HEK293 (cell line): ENCODE results near the gene TACC2.

Experiments used
- CTCF ChIA-PET: fragments of 350-600 bp; formaldehyde crosslinking; extraction: SDS; loops from one replicate; lab custom pipeline; 2021; ENCODE audit warnings: antibody characterized with exemption; lab: Yijun Ruan, JAX
- POLR2A ChIA-PET: fragments of 300-600 bp; formaldehyde crosslinking; extraction: SDS; loops from one replicate; lab custom pipeline; 2020; ENCODE audit warnings: antibody characterized with exemption, inconsistent platforms; lab: Yijun Ruan, JAX
- H3K27ac ChIP-seq: fragments of 200-500 bp; sonication (Bioruptor generic); 2 replicates; pipeline ENCODE4 v1.5.1; 2014; ENCODE audit warnings: low read depth, low read length, control low read depth, inconsistent platforms; ENCODE audit errors: extremely low read depth
- H3K36me3 ChIP-seq, 2 experiments: fragments of 200-500 bp in 1 of 2; sonication (Bioruptor generic) in 1 of 2; 1 replicate in 1 of 2; 2 replicates in 1 of 2; pipeline ENCODE4 v1.5.1; 2014 to 2017; ENCODE audit warnings: inconsistent platforms in 2 of 2, low read length in 2 of 2; ENCODE audit not compliant: control insufficient read depth in 2 of 2, insufficient read depth in 1 of 2
- H3K4me1 ChIP-seq: fragments of 200-500 bp; sonication (Bioruptor generic); 2 replicates; pipeline ENCODE4 v1.5.1; 2014; ENCODE audit warnings: mild to moderate bottlenecking, low read length, inconsistent platforms; ENCODE audit not compliant: control insufficient read depth, insufficient read depth
- H3K4me3 ChIP-seq: 2 replicates; pipeline ENCODE4 v1.5.1; 2011; ENCODE audit warnings: low read depth, mild to moderate bottlenecking, control low read depth, low read length, moderate library complexity
- H3K9me3 ChIP-seq: fragments of 200-500 bp; sonication (Bioruptor generic); 2 replicates; pipeline ENCODE4 v1.5.1; 2014; ENCODE audit warnings: low read depth, low read length, inconsistent platforms; ENCODE audit not compliant: control insufficient read depth, insufficient read depth
- EGR2 ChIP-seq: fragments of 450-650 bp; formaldehyde crosslinking; IDR thresholded peaks from 2 replicates; pipeline ENCODE4 v1.5.1; 2016; ENCODE audit warnings: low read depth, missing biosample characterization, missing genetic modification characterization
- FEZF1 ChIP-seq: fragments of 450-650 bp; formaldehyde crosslinking; IDR thresholded peaks from 2 replicates; pipeline ENCODE4 v1.5.1; 2016; ENCODE audit warnings: missing biosample characterization, missing genetic modification characterization
- SP3 ChIP-seq: fragments of 450-650 bp; formaldehyde crosslinking; IDR thresholded peaks from 2 replicates; pipeline ENCODE4 v1.5.1; 2016; ENCODE audit warnings: missing biosample characterization, missing genetic modification characterization
- TSHZ1 ChIP-seq: fragments of 450-650 bp; formaldehyde crosslinking; IDR thresholded peaks from 2 replicates; pipeline ENCODE4 v1.5.1; 2016; ENCODE audit warnings: missing biosample characterization, missing genetic modification characterization, borderline replicate concordance
- WT1 ChIP-seq: fragments of 450-650 bp; formaldehyde crosslinking; IDR thresholded peaks from 2 replicates; pipeline ENCODE4 v1.5.1; 2016; ENCODE audit warnings: missing biosample characterization, missing genetic modification characterization
- YY2 ChIP-seq: fragments of 450-650 bp; formaldehyde crosslinking; IDR thresholded peaks from 2 replicates; pipeline ENCODE4 v1.5.1; 2016; ENCODE audit warnings: missing biosample characterization, missing genetic modification characterization
- ZBTB21 ChIP-seq: fragments of 450-650 bp; formaldehyde crosslinking; IDR thresholded peaks from 2 replicates; pipeline ENCODE4 v1.5.1; 2017; ENCODE audit warnings: missing biosample characterization, missing genetic modification characterization
- ZBTB26 ChIP-seq: fragments of 450-650 bp; formaldehyde crosslinking; optimal IDR thresholded peaks from 2 replicates; pipeline ENCODE3; 2016; ENCODE audit warnings: missing biosample characterization, mild to moderate bottlenecking, missing genetic modification characterization
- ZFHX2 ChIP-seq: fragments of 450-650 bp; formaldehyde crosslinking; conservative IDR thresholded peaks from 2 replicates; pipeline ENCODE4 v1.5.1; 2016; ENCODE audit warnings: missing biosample characterization, missing genetic modification characterization
- ZNF146 ChIP-seq: fragments of 450-650 bp; formaldehyde crosslinking; IDR thresholded peaks from 2 replicates; pipeline ENCODE4 v1.5.1; 2016; ENCODE audit warnings: missing biosample characterization, missing genetic modification characterization
- ZNF266 ChIP-seq: fragments of 450-650 bp; formaldehyde crosslinking; IDR thresholded peaks from 2 replicates; pipeline ENCODE4 v1.5.1; 2016; ENCODE audit warnings: missing biosample characterization, missing genetic modification characterization, low read depth
- ZNF274 ChIP-seq, 2 experiments: fragments of 200-500 bp in 1 of 2; fragments of 450-650 bp in 1 of 2; sonication (Bioruptor generic) in 1 of 2; formaldehyde crosslinking in 1 of 2; IDR thresholded peaks; 2 replicates each; pipeline versions ENCODE4 v1.5.1 to v1.6.1; 2014 to 2016; ENCODE audit warnings: borderline replicate concordance in 1 of 2, inconsistent platforms in 1 of 2, low read length in 1 of 2, missing biosample characterization in 1 of 2, missing genetic modification characterization in 1 of 2
- ZNF354C ChIP-seq: fragments of 450-650 bp; formaldehyde crosslinking; IDR thresholded peaks from 2 replicates; pipeline ENCODE4 v1.5.1; 2016; ENCODE audit warnings: missing biosample characterization, missing genetic modification characterization, low read depth, borderline replicate concordance
- ZNF48 ChIP-seq: fragments of 450-650 bp; formaldehyde crosslinking; IDR thresholded peaks from 2 replicates; pipeline ENCODE4 v1.5.1; 2016; ENCODE audit warnings: missing biosample characterization, missing genetic modification characterization
- ZNF585B ChIP-seq: fragments of 450-650 bp; formaldehyde crosslinking; IDR thresholded peaks from 2 replicates; pipeline ENCODE4 v1.5.1; 2016; ENCODE audit warnings: missing biosample characterization, missing genetic modification characterization
- ZNF776 ChIP-seq: fragments of 450-650 bp; formaldehyde crosslinking; IDR thresholded peaks from 2 replicates; pipeline ENCODE4 v1.5.0; 2017; ENCODE audit warnings: missing biosample characterization, missing genetic modification characterization, borderline replicate concordance
- ZNF791 ChIP-seq: fragments of 450-650 bp; formaldehyde crosslinking; IDR thresholded peaks from 2 replicates; pipeline ENCODE4 v1.5.1; 2016; ENCODE audit warnings: missing biosample characterization, missing genetic modification characterization
- ZNF792 ChIP-seq: fragments of 450-650 bp; formaldehyde crosslinking; IDR thresholded peaks from 2 replicates; pipeline ENCODE4 v1.5.1; 2016; ENCODE audit warnings: missing biosample characterization, missing genetic modification characterization
- TF ChIP-seq, protein P1 (sequence below): fragments of 450-650 bp; formaldehyde crosslinking; IDR thresholded peaks from 2 replicates; pipeline ENCODE4 v1.5.1; 2016; ENCODE audit warnings: missing biosample characterization, missing genetic modification characterization, low read depth
- TF ChIP-seq, protein P2 (sequence below): fragments of 450-650 bp; formaldehyde crosslinking; IDR thresholded peaks from 2 replicates; pipeline ENCODE4 v1.5.1; 2017; ENCODE audit warnings: missing biosample characterization, mild to moderate bottlenecking, missing genetic modification characterization, moderate library complexity

TACC2 gene

DNA sequence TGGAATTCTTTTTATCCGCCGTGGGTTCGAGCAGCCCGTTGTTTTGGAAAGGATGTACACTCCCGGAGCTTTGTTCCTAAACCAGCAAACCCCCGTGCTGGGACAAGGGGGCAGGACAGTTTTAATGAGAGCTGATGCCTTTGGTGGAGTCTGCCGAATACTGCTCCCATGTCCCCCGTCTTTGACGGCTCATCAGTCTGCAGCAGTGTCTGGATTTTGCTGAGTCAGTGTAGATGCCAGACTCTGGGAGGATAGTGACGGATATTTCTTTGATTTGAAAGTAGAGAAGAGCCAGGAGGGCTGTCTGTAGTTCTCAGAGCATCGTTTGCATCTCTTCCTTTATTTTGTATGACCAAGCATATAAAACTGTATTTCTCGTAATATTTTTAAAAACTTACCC, 207.3 kb downstream of the TACC2 start (continued):
- TF ChIP-seq ZNF354C (no peak), ZNF791 (tag by site-specific recombination) (no peak)

- Histone ChIP-seq H3K4me3 (no peak overlapping the region), H3K27ac (no peak overlapping the region), H3K4me1 (no peaks in the 10 kb centered on the region), H3K9me3 (no peaks in the 10 kb centered on the region), H3K36me3 (peaks cover 0 to 5% of the 10 kb centered on the region in 2 experiments; a peak in 1 of 3 replicates)
- ChIA-PET CTCF (interaction anchor here (0.9 kb wide), 1 partner anchor 70 kb away, joined by 3 read pairs; no protein-coding TSS in a partner anchor), POLR2A (no interaction called here)
- TF ChIP-seq, protein P1, sequence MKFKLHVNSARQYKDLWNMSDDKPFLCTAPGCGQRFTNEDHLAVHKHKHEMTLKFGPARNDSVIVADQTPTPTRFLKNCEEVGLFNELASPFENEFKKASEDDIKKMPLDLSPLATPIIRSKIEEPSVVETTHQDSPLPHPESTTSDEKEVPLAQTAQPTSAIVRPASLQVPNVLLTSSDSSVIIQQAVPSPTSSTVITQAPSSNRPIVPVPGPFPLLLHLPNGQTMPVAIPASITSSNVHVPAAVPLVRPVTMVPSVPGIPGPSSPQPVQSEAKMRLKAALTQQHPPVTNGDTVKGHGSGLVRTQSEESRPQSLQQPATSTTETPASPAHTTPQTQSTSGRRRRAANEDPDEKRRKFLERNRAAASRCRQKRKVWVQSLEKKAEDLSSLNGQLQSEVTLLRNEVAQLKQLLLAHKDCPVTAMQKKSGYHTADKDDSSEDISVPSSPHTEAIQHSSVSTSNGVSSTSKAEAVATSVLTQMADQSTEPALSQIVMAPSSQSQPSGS, result no peak
- TF ChIP-seq ZNF48 (tag by site-specific recombination), result no peak
- TF ChIP-seq ZFHX2 (tag by site-specific recombination), result peak; percentile 44; the same call in 1 of the 2 replicates
- no peak; the same call in 1 of the 2 replicates for TF ChIP-seq EGR2
Measured at GRCh38 chr10:122197611-122198222, 208.8 kb downstream of the TACC2 start.

DNA sequence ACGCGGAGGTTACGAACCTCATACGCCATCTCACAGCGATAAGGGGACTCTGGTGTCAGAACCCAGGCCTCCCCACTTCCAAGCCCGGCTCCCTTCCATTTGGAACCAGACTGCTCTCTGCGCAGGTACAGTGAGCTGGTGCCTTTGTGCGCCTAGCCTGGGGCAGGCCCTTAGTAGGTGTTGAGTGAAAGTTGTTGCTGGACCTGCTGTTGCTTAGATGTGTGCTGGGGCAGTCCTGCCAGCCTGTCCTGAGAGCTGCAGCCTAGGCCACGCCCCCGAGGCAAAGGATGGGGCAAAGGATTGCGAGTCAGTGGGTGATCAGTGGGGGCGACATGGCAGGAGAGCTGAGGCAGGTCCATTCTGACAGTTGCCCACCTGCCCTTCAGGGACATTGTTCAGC, 209.7 kb downstream of the TACC2 start:
- no peaks in the 10 kb centered on the region for H3K9me3 ChIP-seq
- H3K4me1 ChIP-seq, result no peaks in the 10 kb centered on the region
- no peak overlapping the region for H3K27ac ChIP-seq
- H3K36me3 ChIP-seq, result peaks cover 0 to 5% of the 10 kb centered on the region in 2 experiments; a peak in 1 of 3 replicates
- H3K4me3 ChIP-seq, result no peak overlapping the region
- no peak for TF ChIP-seq WT1 (tag by site-specific recombination)
- no peak for TF ChIP-seq ZNF48 (tag by site-specific recombination)
- TF ChIP-seq, protein P2, sequence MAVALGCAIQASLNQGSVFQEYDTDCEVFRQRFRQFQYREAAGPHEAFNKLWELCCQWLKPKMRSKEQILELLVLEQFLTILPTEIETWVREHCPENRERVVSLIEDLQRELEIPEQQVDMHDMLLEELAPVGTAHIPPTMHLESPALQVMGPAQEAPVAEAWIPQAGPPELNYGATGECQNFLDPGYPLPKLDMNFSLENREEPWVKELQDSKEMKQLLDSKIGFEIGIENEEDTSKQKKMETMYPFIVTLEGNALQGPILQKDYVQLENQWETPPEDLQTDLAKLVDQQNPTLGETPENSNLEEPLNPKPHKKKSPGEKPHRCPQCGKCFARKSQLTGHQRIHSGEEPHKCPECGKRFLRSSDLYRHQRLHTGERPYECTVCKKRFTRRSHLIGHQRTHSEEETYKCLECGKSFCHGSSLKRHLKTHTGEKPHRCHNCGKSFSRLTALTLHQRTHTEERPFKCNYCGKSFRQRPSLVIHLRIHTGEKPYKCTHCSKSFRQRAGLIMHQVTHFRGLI, result no peak
- TF ChIP-seq ZBTB26 (tag by site-specific recombination), result no peak
- TF ChIP-seq SP3 (tag by site-specific recombination), result no peak
- no peak for TF ChIP-seq ZNF792 (tag by site-specific recombination)
- no peak for TF ChIP-seq ZNF274 (IDR thresholded peaks at IDR 0.05; ENCODE audit: low read length)
- TF ChIP-seq ZNF274 (tag by site-specific recombination; IDR thresholded peaks at IDR 0.05; ENCODE audit: borderline replicate concordance), result no peak
- no peak for TF ChIP-seq ZBTB21 (tag by site-specific recombination)
- no peak for TF ChIP-seq ZNF266 (tag by site-specific recombination)
- no peak for TF ChIP-seq ZNF146
- TF ChIP-seq YY2 (tag by site-specific recombination), result no peak
- no peak for TF ChIP-seq ZNF776 (tag by site-specific recombination)
- no peak for TF ChIP-seq ZNF585B (tag by site-specific recombination)
- TF ChIP-seq FEZF1 (tag by site-specific recombination), result no peak
- no peak for TF ChIP-seq TSHZ1
- CTCF ChIA-PET, result interaction anchor here (0.5 to 0.8 kb wide), 2 partner anchors 35 to 701 kb away, joined by 3 to 4 read pairs; no protein-coding TSS in a partner anchor
- POLR2A ChIA-PET, result no interaction called here
